NAMALWA (cell line): ENCODE measurements around the gene SMS.

Source experiments
- DNase-seq: peaks from one replicate; pipeline ENCODE4 v3.0.0-alpha.2; 2015; ENCODE audit warnings: low spot score

The SMS gene

DNA sequence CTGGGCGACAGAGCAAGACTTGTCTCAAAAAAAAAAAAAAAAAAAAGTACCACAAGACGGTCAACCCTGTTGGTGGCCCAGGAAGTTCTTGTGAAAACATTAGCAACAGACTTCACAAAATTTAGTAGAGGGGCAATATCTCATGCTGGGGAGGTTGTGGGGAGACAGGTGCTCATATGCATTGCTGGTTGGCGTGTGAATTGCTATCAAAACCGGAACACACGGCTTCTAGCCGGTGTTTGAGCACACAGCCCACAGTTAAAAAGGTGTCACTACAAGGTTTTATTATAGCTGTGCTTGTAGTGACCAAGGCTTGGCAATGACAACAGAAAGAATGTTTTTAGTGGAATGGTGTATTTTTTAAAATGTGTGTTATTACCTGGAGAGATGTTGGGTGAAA, 41.8 kb downstream of the SMS start:
- no peak for DNase-seq

- peak; percentile 83 for DNase-seq
Observed at GRCh38 chrX:21985332-21985777, 44.8 kb downstream of the SMS start.

DNA sequence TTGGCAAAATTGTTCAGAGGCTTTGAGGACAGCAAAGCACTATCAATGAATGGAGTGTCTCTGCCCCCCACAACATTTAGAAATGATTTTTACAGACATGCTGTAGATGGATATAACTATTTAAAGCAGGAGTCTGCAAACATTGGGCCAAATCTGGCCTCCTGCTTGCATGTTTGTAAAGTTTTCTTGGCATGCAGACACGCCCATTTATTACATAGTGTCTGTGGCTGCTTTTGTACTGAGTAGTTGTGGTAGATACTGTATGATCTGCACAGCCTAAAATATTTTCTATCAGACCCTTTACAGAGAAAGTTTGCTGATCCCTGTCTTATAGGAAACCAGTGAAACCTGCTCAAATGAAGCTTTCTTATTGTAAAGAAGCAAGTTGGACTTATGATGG, 46.1 kb downstream of the SMS start:
- no peak for DNase-seq

GRCh38 chrX:21989384-21989783, 48.9 kb downstream of the SMS start:
- no peak for DNase-seq

DNA sequence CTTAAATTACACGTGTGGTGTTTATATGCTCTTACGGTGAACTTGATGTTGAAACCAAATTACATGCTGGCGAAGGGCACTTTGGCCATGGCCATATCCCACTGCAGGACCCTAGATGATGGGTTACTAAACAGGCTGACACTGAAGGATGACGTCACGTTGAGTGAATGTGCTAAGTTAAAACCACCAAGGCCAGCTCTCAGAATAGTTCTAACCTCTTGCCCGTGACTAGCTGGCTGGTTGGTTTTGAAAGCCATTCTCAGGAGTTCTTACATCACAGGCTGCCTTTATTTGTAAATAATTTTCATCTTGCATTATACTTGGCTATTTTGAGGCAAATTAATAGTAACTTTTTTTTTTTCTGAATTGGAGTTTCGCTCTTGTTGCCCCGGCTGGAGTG, 50.3 kb downstream of the SMS start:
- no peak for DNase-seq

DNA sequence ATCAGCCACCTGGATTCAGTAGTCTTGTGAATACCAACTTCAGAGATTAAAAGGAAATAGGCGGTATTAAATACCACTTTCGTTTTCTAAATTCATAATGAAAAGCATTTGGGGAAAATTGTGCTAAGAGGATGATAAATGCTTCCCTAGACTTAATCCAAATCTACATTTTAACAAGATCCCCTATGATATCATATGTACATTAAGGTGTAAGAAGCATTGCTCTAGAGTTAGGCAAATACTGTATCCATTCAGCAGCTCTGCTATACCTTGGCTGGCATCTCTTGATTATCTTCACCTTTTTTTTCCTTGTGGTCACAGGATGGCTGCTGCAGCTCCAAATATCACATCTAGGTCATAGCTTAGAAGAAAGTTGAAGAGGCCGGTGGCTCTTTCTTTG, 51.0 kb downstream of the SMS start:
- no peak for DNase-seq

- DNase-seq: no peak
Observed at GRCh38 chrX:21993265-21993664, 52.8 kb downstream of the SMS start.

- DNase-seq: no peak
Observed at GRCh38 chrX:21996872-21997455, 56.5 kb downstream of the SMS start.

GRCh38 chrX:21998037-21998436, 57.5 kb downstream of the SMS start:
- DNase-seq: no peak

GRCh38 chrX:22004866-22005265, 64.4 kb downstream of the SMS start:
- no peak for DNase-seq

GRCh38 chrX:22012051-22012450, 71.5 kb downstream of the SMS start:
- DNase-seq: no peak

DNA sequence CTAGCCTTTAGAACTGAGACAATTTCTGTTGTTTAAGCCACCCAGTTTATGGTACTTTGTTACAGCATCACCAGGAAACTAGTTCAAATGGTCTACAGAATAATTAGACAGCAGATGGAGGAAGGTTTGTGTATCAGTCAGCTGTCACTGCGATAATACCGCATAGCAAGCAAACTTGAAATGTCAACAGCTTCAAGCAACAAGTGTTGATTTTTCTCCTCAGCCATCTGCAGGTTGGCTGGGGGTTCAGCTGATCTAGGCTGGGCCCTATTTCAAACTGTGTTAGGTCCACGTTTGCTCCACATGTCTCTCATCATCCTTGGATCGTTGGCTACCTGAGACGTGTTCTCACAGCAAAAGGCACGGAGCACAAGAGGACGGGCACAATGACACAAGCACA, 72.4 kb downstream of the SMS start:
- no peak for DNase-seq

DNA sequence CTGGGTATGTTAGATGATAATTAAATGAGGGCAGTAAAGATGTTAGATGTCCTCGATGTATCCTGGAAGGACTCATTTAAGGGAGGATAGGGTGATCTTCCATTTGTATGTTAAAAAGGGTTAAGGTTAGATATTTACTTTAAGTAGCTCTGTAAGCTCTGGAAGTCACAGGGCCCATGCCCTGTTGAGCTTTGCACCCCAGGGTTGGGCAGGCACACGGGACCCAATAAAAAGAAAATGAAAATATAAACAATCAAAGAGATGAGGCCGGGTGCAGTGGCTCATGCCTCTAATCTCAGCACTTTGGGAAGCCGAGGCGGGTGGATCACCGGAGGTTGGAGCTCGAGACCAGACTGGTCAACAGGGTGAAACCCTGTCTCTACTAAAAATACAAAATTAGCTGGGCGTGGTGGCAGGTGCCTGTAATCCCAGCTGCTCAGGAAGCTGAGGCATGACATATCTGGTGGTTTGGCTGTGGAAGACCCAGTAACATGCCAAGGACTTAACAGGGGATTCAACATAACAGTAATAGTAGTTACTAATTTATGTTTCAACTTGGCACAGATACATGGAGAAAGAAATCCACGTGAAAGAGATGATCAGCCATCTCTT, 74.7 kb downstream of the SMS start:
- DNase-seq: no peak

DNA sequence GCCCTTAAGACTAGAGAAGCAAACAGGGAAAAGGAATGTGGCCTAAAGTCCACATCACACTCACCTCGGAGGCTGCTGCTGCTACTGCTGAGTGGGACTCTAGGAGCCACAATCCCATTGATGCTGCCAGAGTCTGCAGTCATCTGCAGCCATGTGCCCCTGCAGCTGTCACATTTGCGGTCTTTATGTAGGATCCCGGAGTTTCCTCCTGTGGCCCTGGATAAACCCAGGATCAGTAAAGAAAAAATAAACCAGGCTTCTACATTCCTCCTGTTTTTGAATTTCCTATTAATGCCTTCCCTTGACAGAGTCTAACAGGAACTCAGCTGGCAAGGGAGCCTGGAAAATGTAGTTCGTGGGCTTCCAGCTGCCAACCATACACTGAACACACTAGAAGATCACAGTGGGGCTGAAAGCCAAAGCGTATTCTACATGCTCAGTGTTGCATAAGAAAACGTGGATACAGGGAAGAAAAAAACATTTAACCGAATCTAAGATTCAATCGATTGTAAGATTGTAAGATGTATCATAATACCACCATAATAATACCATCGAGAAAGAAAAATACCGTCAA, 81.3 kb downstream of the SMS start:
- DNase-seq: no peak

- no peak for DNase-seq
Observed at GRCh38 chrX:22024577-22024976, 84.1 kb downstream of the SMS start.

DNA sequence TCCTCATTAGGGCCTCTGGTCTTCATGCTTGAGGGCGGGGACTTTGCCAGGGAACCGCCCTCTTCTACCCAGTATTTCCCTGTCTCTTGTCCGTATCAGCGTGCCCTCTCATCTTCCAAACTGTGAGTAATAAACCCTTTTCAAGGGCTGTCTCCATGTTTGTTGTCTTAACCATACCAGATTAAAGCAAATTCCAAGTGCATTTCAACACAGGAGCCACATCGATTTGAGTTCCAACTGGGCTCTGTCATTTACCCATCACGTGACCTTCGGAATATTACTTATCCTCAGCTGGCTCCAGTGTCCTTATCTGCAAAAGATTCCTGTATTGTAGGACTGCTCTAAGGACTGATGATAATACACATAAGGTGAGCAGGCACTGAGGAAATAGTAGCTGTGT, 85.2 kb downstream of the SMS start:
- DNase-seq: no peak

- no peak for DNase-seq
Observed at GRCh38 chrX:22026731-22027130, 86.2 kb downstream of the SMS start.

DNA sequence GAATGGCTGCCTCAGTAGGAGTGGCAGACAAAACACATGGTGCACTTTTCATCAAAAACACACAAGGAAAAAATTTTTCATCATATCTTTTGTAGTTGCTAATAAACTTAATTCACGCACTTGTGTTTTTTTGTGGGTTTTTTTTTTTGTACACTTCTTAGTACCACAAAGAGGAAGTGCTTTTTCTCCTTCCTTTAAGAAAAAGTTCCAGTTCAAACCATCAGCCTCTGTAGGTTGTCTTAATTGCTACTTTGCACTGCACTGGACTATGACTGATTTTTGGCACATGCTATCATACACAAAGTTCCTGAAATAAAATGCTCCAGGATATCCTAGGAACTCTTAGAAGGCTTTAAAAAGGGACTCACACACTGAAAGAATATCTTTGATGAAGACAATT, 91.6 kb downstream of the SMS start, which contains the start of gene PHEX:
Gene PHEX (plus strand): TSS at position 242 of the 400 bp plus-strand sequence. CDS start 681 bp downstream, outside the sequence.
- DNase-seq: no peak

DNA sequence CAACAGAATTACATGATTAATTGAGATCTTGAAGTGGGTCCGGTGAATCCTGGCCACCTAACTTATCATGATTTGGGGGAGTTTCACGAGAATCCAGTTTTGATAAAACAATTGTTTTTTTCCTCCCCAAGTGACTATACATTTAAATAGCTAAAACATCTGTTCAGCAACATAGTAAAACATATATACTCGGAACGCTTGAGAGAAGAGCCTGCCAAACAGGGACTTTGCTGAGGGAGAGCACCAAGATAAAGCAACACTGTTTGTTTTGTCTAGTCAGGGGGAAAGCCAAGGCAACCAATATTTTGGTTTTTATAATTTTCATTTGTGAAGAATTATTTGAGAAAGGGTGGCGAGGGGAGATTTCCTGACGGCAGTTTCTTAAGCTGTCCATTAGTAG, 92.0 kb downstream of the SMS start:
- no peak for DNase-seq

GRCh38 chrX:22033818-22034217, 93.3 kb downstream of the SMS start:
- DNase-seq: no peak

GRCh38 chrX:22035236-22035635, 94.7 kb downstream of the SMS start:
- DNase-seq: no peak

- DNase-seq: no peak
Observed at GRCh38 chrX:22037225-22037624, 96.7 kb downstream of the SMS start.

- no peak for DNase-seq
Observed at GRCh38 chrX:22037911-22038537, 97.5 kb downstream of the SMS start.
